K562 (cell line): ENCODE measurements around the gene OR11L1. TPM values are rescaled to one million over a fixed set of nuclear protein-coding genes. Genes with fewer than 3 reads are reported as not detected.

Source experiments
- BCL6 ChIP-seq: fragments of 250-450 bp; sonication (Bioruptor Pico); IDR thresholded peaks from 2 replicates; pipeline ENCODE4 v1.4.0; 2020
- CAMTA2 ChIP-seq: fragments of 250-450 bp; sonication (Bioruptor Pico); conservative IDR thresholded peaks from 2 replicates; pipeline ENCODE4 v1.5.1; 2022
- CEBPG ChIP-seq, 3 experiments: fragments of 200-800 bp in 1 of 3; sonication (Bioruptor generic) in 1 of 3; sonication (generic) in 1 of 3; formaldehyde crosslinking in 1 of 3; IDR thresholded peaks in 2 of 3; conservative IDR thresholded peaks in 1 of 3; 2 replicates each; pipeline versions ENCODE4 v1.6.1 to v1.8.0; 2016 to 2022; ENCODE audit warnings: missing compliant biosample characterization in 2 of 3, missing genetic modification characterization in 2 of 3, mild to moderate bottlenecking in 1 of 3, missing genetic modification reagents in 1 of 3
- ELK3 ChIP-seq: fragments of 450-650 bp; formaldehyde crosslinking; IDR thresholded peaks from 2 replicates; pipeline ENCODE4 v1.4.0; 2020; ENCODE audit warnings: mild to moderate bottlenecking
- ETS2 ChIP-seq: IDR thresholded peaks from 2 replicates; pipeline ENCODE4 v1.6.1; 2016; ENCODE audit warnings: borderline replicate concordance, missing genetic modification characterization, mild to moderate bottlenecking, moderate library complexity, missing compliant biosample characterization; ENCODE audit not compliant: poor library complexity, severe bottlenecking
- GTF2F1 ChIP-seq: IDR thresholded peaks from 2 replicates; pipeline ENCODE4 v1.6.1; 2011; ENCODE audit warnings: low read depth, low read length, improper control_type of control experiment
- HDAC1 ChIP-seq, 2 experiments: fragments of 450-650 bp; IDR thresholded peaks; 2 replicates each; pipeline ENCODE4 v1.6.1; 2016 to 2017; ENCODE audit warnings: inconsistent platforms in 1 of 2, mild to moderate bottlenecking in 1 of 2, moderate library complexity in 1 of 2
- HDAC3 ChIP-seq: fragments of 450-650 bp; IDR thresholded peaks from 2 replicates; pipeline ENCODE4 v1.6.1; 2018; ENCODE audit warnings: borderline replicate concordance, mild to moderate bottlenecking, moderate library complexity; ENCODE audit not compliant: partially characterized antibody
- HIVEP1 ChIP-seq: fragments of 250-450 bp; sonication (Bioruptor Pico); IDR thresholded peaks from 2 replicates; pipeline ENCODE4 v1.4.0; 2020; ENCODE audit warnings: mild to moderate bottlenecking
- HNRNPH1 ChIP-seq: fragments of 200-400 bp; formaldehyde crosslinking; optimal IDR thresholded peaks from 2 replicates; pipeline ENCODE3; 2017; ENCODE audit warnings: low read depth, mild to moderate bottlenecking, low read length, moderate library complexity
- MBD2 ChIP-seq: sonication (generic); IDR thresholded peaks from 2 replicates; pipeline ENCODE4 v1.6.1; 2016; ENCODE audit warnings: low read depth, borderline replicate concordance
- MCM7 ChIP-seq, 2 experiments: fragments of 450-650 bp; IDR thresholded peaks; 2 replicates each; pipeline ENCODE4 v1.6.1; 2016 to 2018
- NEUROD1 ChIP-seq: fragments of 150-350 bp; IDR thresholded peaks from 2 replicates; pipeline ENCODE4 v1.6.1; 2014; ENCODE audit warnings: borderline replicate concordance, low read length, low read depth; ENCODE audit not compliant: partially characterized antibody
- NFXL1 ChIP-seq: fragments of 450-650 bp; formaldehyde crosslinking; IDR thresholded peaks from 2 replicates; pipeline ENCODE4 v1.4.0; 2021; ENCODE audit warnings: mild to moderate bottlenecking
- PTBP1 ChIP-seq: fragments of 200-400 bp; formaldehyde crosslinking; IDR thresholded peaks from 2 replicates; pipeline ENCODE4 v1.6.1; 2017; ENCODE audit warnings: low read depth, low read length
- RHOXF2B ChIP-seq: fragments of 250-450 bp; sonication (Bioruptor Pico); conservative IDR thresholded peaks from 2 replicates; pipeline ENCODE4 v1.5.1; 2021
- SMAD1 ChIP-seq: fragments of 150-350 bp; IDR thresholded peaks from 2 replicates; pipeline ENCODE4 v1.6.1; 2014; ENCODE audit warnings: low read length, low read depth; ENCODE audit not compliant: partially characterized antibody
- SNIP1 ChIP-seq: fragments of 450-650 bp; IDR thresholded peaks from 2 replicates; pipeline ENCODE4 v1.7.1; 2017; ENCODE audit warnings: low read depth, mild to moderate bottlenecking
- ZFX ChIP-seq: sonication (generic); formaldehyde crosslinking; IDR thresholded peaks from 2 replicates; pipeline ENCODE4 v1.8.0; 2022; ENCODE audit warnings: mild to moderate bottlenecking, missing genetic modification reagents, moderate library complexity
- ZKSCAN3 ChIP-seq: fragments of 250-450 bp; sonication (Bioruptor Pico); IDR thresholded peaks from 2 replicates; pipeline ENCODE4 v1.4.0; 2020
- ZNF347 ChIP-seq: fragments of 450-650 bp; formaldehyde crosslinking; IDR thresholded peaks from 2 replicates; pipeline ENCODE4 v1.4.0; 2020; ENCODE audit warnings: low read depth, mild to moderate bottlenecking, moderate library complexity
- ZNF518B ChIP-seq: fragments of 250-450 bp; sonication (Bioruptor Pico); IDR thresholded peaks from 2 replicates; pipeline ENCODE4 v1.5.0; 2021; ENCODE audit warnings: mild to moderate bottlenecking, moderate library complexity
- polyA plus RNA-seq, 8 experiments: library from polyadenylated mRNA; depleted of rRNA in 4 of 8; stranded (reverse) in 5 of 8; unstranded in 3 of 8; fragments of >200 nt; fragmentation: Nextera tagmentation in 2 of 8; fragmentation: Illumina TruSeq in 1 of 8; extraction: Ambion mirVana in 2 of 8; extraction: Trizol in 1 of 8; gene quantifications; 2 replicates each; pipeline versions ENCODE4 v1.2.1 to v1.2.3, GENCODE V29; 2011 to 2014; ENCODE audit warnings: inconsistent platforms in 1 of 8, missing spikeins in 1 of 8
- total RNA-seq, 7 experiments: library from RNA; depleted of rRNA in 6 of 7; stranded (reverse); fragments of >200 nt in 6 of 7; fragmentation: Illumina TruSeq in 2 of 7; extraction: Trizol in 2 of 7; gene quantifications; 2 replicates each; pipeline versions ENCODE4 v1.2.1 to v1.2.3, GENCODE V29; 2011 to 2021; ENCODE audit warnings: low replicate concordance in 1 of 7
- TF ChIP-seq, protein P1 (sequence below): IDR thresholded peaks from 2 replicates; pipeline ENCODE4 v1.6.1; 2016; ENCODE audit warnings: missing genetic modification characterization, missing compliant biosample characterization

OR11L1 gene
- total and polyA plus RNA-seq, 9 of the 15 experiments (the other 6 are each of a cell fraction or from before 2014, with no cell fraction given): not detected

GRCh38 chr1:247857069-247857984 lies 15.6 kb upstream of the OR11L1 start, which contains the start of gene TRIM58 (continued):
- TF ChIP-seq, protein P1, sequence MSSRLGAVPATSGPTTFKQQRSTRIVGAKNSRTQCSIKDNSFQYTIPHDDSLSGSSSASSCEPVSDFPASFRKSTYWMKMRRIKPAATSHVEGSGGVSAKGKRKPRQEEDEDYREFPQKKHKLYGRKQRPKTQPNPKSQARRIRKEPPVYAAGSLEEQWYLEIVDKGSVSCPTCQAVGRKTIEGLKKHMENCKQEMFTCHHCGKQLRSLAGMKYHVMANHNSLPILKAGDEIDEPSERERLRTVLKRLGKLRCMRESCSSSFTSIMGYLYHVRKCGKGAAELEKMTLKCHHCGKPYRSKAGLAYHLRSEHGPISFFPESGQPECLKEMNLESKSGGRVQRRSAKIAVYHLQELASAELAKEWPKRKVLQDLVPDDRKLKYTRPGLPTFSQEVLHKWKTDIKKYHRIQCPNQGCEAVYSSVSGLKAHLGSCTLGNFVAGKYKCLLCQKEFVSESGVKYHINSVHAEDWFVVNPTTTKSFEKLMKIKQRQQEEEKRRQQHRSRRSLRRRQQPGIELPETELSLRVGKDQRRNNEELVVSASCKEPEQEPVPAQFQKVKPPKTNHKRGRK (tag): no peak
- TF ChIP-seq NEUROD1 (peak; percentile 31), ELK3 (no peak), HDAC1 (IDR thresholded peaks at IDR 0.05) (no peak; a peak in 1 of 4 replicates), CEBPG (CRISPR knock-in tag; IDR thresholded peaks at IDR 0.05) (0 out of 2 replicates have a peak, but pooled peaks have one; percentile 46), CEBPG (tag; conservative IDR thresholded peaks at IDR 0.05 in 1 of 2, IDR thresholded peaks at IDR 0.05 in 1 of 2) (no peak), SMAD1 (peak; percentile 26), HDAC3 (no peak), RHOXF2B (CRISPR knock-in tag) (no peak), ZNF518B (no peak), ZKSCAN3 (CRISPR knock-in tag) (no peak), MCM7 (IDR thresholded peaks at IDR 0.05) (no peak), GTF2F1 (no peak), ZNF347 (CRISPR knock-in tag) (no peak), PTBP1 (no peak), HIVEP1 (CRISPR knock-in tag) (0 out of 2 replicates have a peak, but pooled peaks have one; percentile 25), ETS2 (peak; percentile 48), MBD2 (no peak; the same call in 1 of the 2 replicates), NFXL1 (CRISPR knock-in tag) (no peak), CAMTA2 (CRISPR knock-in tag) (no peak), ZFX (CRISPR knock-in tag) (peak; percentile 93), SNIP1 (no peak), BCL6 (CRISPR knock-in tag) (no peak), HNRNPH1 (no peak)
